Smooth muscle cell (in vitro differentiated cells): ENCODE measurements around the gene RCBTB2. TPM values are rescaled to one million over a fixed set of nuclear protein-coding genes. Genes with fewer than 3 reads are reported as not detected.

Experiments
- DNase-seq: peaks from one replicate; lab custom pipeline; 2025; ENCODE audit not compliant: unreplicated experiment; lab: John Stamatoyannopoulos, UW
- H2AFZ ChIP-seq: fragments of 200-600 bp; sonication (generic); 2 replicates; pipeline ENCODE4 v1.6.0; 2016; ENCODE audit warnings: antibody characterized with exemption, low read depth, mild to moderate bottlenecking
- H3F3A ChIP-seq: fragments of 200-600 bp; sonication (generic); 2 replicates; pipeline ENCODE4 v1.6.0; 2017; ENCODE audit warnings: antibody characterized with exemption, low read depth
- H3K27ac ChIP-seq: fragments of 200-600 bp; sonication (generic); 2 replicates; pipeline ENCODE4 v1.5.1; 2016; ENCODE audit warnings: low read depth, mild to moderate bottlenecking
- H3K27me3 ChIP-seq: fragments of 200-600 bp; sonication (generic); 2 replicates; pipeline ENCODE4 v1.6.1; 2016; ENCODE audit warnings: low read depth, mild to moderate bottlenecking
- H3K36me3 ChIP-seq: fragments of 200-600 bp; sonication (generic); 2 replicates; pipeline ENCODE4 v1.5.1; 2016; ENCODE audit warnings: low read depth
- H3K4me1 ChIP-seq: fragments of 200-600 bp; sonication (generic); 2 replicates; pipeline ENCODE4 v1.5.1; 2016; ENCODE audit warnings: low read depth
- H3K4me2 ChIP-seq: fragments of 200-600 bp; sonication (generic); 2 replicates; pipeline ENCODE4 v1.6.0; 2016; ENCODE audit warnings: mild to moderate bottlenecking
- H3K4me3 ChIP-seq: fragments of 200-600 bp; sonication (generic); 2 replicates; pipeline ENCODE4 v1.5.1; 2016; ENCODE audit warnings: mild to moderate bottlenecking
- H3K79me2 ChIP-seq: fragments of 200-600 bp; sonication (generic); 2 replicates; pipeline ENCODE4 v1.6.0; 2016; ENCODE audit warnings: low read depth, mild to moderate bottlenecking
- H3K9ac ChIP-seq: fragments of 200-600 bp; sonication (generic); 2 replicates; pipeline ENCODE4 v1.6.0; 2016; ENCODE audit warnings: low read depth
- H3K9me3 ChIP-seq: fragments of 200-600 bp; sonication (generic); replicated peaks from 2 replicates; pipeline ENCODE4 v1.5.1; 2016; ENCODE audit warnings: low read depth
- H4K20me1 ChIP-seq: fragments of 200-600 bp; sonication (generic); 2 replicates; pipeline ENCODE4 v1.6.0; 2016; ENCODE audit warnings: low read depth
- WGBS: methylation state at CpG from one replicate; pipeline ENCODE4 v1.1.7; 2016; ENCODE audit warnings: low lambda C conversion rate; 5-methylcytosine and 5-hydroxymethylcytosine counted together
- polyA plus RNA-seq: library from polyadenylated mRNA; unstranded; fragments of >200 nt; fragmentation: Nextera tagmentation; extraction: Ambion mirVana; gene quantifications from 2 replicates; pipeline ENCODE4 v1.2.1, GENCODE V29; 2016
- total RNA-seq: library from RNA; depleted of rRNA; stranded (reverse); fragments of >200 nt; gene quantifications from 2 replicates; pipeline ENCODE4 v1.2.3, GENCODE V29; 2014
- TF ChIP-seq, protein P1 (sequence below): fragments of 200-600 bp; sonication (generic); IDR thresholded peaks from 2 replicates; pipeline ENCODE4 v1.5.1; 2017; ENCODE audit warnings: borderline replicate concordance, mild to moderate bottlenecking, antibody characterized with exemption; ENCODE audit not compliant: insufficient read depth, poor library complexity, severe bottlenecking

The RCBTB2 gene
- total and polyA plus RNA-seq, 2 experiments from 2014 or later = 3.7 to 5.0 TPM

- WGBS = 95% methylated on average over 7 of the region's 7 CpGs
- H3K9ac ChIP-seq = no peak overlapping the region
- DNase-seq = no peak
Measured at GRCh38 chr13:48573213-48574007, 40.5 kb upstream of the RCBTB2 start.

GRCh38 chr13:48571126-48571913 is 38.4 kb upstream of the RCBTB2 start:
- peak overlapping the region; percentile 23 for H3K4me3 ChIP-seq
- TF ChIP-seq, protein P1, sequence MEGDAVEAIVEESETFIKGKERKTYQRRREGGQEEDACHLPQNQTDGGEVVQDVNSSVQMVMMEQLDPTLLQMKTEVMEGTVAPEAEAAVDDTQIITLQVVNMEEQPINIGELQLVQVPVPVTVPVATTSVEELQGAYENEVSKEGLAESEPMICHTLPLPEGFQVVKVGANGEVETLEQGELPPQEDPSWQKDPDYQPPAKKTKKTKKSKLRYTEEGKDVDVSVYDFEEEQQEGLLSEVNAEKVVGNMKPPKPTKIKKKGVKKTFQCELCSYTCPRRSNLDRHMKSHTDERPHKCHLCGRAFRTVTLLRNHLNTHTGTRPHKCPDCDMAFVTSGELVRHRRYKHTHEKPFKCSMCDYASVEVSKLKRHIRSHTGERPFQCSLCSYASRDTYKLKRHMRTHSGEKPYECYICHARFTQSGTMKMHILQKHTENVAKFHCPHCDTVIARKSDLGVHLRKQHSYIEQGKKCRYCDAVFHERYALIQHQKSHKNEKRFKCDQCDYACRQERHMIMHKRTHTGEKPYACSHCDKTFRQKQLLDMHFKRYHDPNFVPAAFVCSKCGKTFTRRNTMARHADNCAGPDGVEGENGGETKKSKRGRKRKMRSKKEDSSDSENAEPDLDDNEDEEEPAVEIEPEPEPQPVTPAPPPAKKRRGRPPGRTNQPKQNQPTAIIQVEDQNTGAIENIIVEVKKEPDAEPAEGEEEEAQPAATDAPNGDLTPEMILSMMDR = no peak
- no peak for DNase-seq

More at GRCh38 chr13:48573213-48574007, 40.5 kb upstream of the RCBTB2 start:
- no peaks in the 10 kb centered on the region for H3K79me2 ChIP-seq
- H3K27ac ChIP-seq = no peak overlapping the region
- H4K20me1 ChIP-seq = no peaks in the 10 kb centered on the region
- no peak overlapping the region for H3K4me2 ChIP-seq
- H3K9me3 ChIP-seq = no peaks in the 10 kb centered on the region
- no peaks in the 10 kb centered on the region for H3K27me3 ChIP-seq
- peaks cover 6% of the 10 kb centered on the region for H3F3A ChIP-seq
- TF ChIP-seq, protein P1 = no peak
- H3K4me1 ChIP-seq = peaks cover 4% of the 10 kb centered on the region
- no peaks in the 10 kb centered on the region for H3K36me3 ChIP-seq
- no peak overlapping the region for H3K4me3 ChIP-seq
- no peak overlapping the region for H2AFZ ChIP-seq

GRCh38 chr13:48570216-48570828 is 37.4 kb upstream of the RCBTB2 start:
- no peak overlapping the region for H3K9ac ChIP-seq
- no peak overlapping the region for H3K4me2 ChIP-seq
- 81% methylated on average over 8 of the region's 8 CpGs for WGBS
- no peaks in the 10 kb centered on the region for H3K79me2 ChIP-seq
- H3K4me3 ChIP-seq = no peak overlapping the region
- TF ChIP-seq, protein P1 = no peak
- peak overlapping the region; percentile 99 for H2AFZ ChIP-seq
- H3K27me3 ChIP-seq = no peaks in the 10 kb centered on the region
- DNase-seq = no peak
- no peak overlapping the region for H3K27ac ChIP-seq
- H3F3A ChIP-seq = peaks cover 6% of the 10 kb centered on the region
- no peaks in the 10 kb centered on the region for H4K20me1 ChIP-seq
- H3K36me3 ChIP-seq = no peaks in the 10 kb centered on the region
- no peaks in the 10 kb centered on the region for H3K9me3 ChIP-seq
- H3K4me1 ChIP-seq = peaks cover 7% of the 10 kb centered on the region

More at GRCh38 chr13:48571126-48571913, 38.4 kb upstream of the RCBTB2 start:
- peak overlapping the region; percentile 79 for H3K4me2 ChIP-seq
- no peaks in the 10 kb centered on the region for H3K79me2 ChIP-seq
- H4K20me1 ChIP-seq = no peaks in the 10 kb centered on the region
- no peaks in the 10 kb centered on the region for H3K27me3 ChIP-seq
- WGBS = 44% methylated on average over 9 of the region's 9 CpGs
- no peaks in the 10 kb centered on the region for H3K9me3 ChIP-seq
- H3K36me3 ChIP-seq = no peaks in the 10 kb centered on the region
- peak overlapping the region; percentile 99 for H2AFZ ChIP-seq
- H3F3A ChIP-seq = peaks cover 6% of the 10 kb centered on the region
- no peak overlapping the region for H3K9ac ChIP-seq
- peak overlapping the region; percentile 74 for H3K27ac ChIP-seq
- peaks cover 7% of the 10 kb centered on the region for H3K4me1 ChIP-seq
